Fibroblast of gingiva (primary cell): ENCODE measurements around the gene CCDC9.
"Not testable (repeated sequence)": the region's sequence is repeated elsewhere in the genome, so short reads cannot be mapped to it uniquely, and the experiment has no call there.

ENCODE experiments used
- DNase-seq: peaks from one replicate; pipeline ENCODE4 v3.0.0-alpha.2; 2011; ENCODE audit warnings: low read depth

Gene CCDC9

DNA sequence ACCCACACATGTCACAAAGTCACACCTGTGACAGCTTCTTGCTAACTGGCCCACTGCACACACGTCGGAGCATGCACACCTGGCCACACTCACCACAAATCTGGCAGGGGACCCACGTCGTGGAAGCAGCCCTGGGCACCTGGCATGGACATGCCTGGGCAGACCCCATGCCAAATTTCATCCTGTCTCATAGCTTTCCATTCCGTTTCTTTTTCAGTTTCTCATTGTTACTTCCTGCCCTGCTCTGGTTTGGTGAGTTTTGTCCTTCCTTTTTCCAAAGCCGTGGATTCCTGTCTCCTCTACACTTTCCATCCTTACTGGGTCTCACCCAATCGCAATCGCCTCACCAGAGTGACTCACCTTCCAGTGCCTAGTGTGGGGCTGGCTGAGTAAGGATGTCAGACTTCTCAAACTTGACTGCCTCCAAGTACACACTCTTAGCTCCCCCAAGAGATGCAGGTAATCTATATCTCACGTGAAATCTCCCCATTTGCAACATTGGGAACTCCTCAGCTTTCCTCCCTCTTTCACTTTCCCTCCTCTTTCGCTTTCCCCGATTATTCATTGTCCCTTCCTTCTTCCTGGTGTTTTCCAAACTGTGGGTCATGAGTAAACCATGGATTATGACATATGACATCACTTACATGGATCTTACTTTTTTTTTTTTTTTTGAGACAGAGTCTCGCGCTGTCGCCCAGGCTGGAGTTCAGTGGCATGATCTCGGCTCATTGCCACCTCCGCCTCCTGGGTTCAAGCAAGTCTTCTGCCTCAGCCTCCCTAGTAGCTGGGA, 23.7 kb upstream of the CCDC9 start:
- peak; percentile 67 for DNase-seq

DNA sequence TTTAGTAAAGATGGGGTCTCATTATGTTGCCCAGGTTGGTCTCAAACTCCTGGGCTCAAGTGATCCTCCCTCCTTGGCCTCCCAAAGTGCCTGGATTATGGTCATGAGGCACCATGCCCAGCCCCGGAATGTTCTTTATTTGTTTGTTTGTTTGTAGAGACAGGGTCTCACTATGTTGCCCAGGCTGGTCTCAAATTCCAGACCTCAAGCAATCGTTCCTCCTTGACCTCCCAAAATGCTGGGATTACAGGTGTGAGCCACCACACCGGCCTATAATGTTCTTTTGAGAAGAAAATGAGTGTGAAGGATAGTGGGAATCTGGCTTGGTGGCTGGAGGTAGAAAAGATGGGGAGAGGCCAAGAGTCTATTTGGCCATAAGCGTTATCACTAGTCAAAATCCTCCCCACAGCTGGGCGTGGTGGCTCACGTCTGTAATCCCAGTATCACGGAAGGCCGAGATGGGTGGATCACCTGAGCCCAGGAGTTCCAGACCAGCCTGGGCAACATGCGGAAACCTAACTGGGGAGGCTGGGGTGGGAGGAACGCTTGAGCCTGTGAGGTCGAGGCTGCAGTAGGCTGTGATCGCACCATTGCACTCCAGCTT, 20.2 kb upstream of the CCDC9 start:
- DNase-seq = no peak

DNA sequence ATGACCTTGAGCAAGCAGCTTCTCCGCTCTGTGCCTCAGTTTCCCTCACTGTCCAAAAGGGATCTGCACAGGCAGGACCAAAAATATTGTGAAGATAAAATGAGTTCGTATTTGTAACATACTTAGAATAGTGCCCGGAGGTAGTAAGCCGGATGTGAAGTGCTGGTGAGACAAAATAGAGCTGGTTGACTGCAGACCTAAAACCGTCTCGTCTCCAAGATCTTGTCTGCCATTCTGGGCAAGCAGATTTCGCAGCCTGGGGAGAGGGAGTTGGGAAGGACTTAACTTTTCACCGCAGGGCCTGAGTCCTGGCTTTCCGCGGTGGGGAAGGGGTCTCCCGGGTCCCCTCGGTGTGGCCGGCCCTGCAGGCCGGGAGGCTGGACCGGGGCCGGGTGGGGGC, 17.2 kb upstream of the CCDC9 start:
- DNase-seq = no peak

DNA sequence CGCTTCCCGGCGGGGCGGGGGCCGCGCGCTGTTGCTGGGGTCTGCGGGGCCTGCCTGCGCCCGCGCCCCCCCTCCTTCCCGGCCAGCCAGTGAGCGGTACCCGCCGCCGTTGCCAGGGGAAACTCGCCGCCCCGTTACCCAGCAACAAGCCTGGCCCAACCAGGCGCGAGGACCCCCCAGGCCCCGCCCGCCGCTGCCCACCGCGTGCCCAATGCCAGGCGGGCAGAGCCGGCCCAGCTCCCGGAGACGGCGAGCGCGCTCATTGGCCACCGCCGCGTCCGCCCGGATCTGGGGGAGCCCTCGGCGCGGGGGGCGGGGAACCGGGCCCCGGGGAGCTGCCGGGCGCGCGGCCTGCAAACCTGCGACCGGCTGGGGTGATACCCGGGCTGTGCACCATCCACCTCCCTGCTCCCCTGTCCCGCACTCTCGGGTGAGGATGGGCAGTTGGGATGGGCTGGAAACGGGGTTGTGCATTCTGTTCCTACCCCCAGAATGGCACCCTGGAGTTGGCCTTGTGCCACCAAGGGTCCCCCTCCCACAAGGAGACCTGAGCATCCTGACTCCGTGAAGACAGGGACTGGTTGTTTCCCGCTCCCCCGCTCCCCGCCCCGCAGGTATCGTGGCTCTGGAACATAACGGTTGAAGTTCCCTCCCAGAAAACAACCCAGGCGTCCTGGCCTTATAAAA, 16.6 kb upstream of the CCDC9 start:
- peak; percentile 65 for DNase-seq

DNA sequence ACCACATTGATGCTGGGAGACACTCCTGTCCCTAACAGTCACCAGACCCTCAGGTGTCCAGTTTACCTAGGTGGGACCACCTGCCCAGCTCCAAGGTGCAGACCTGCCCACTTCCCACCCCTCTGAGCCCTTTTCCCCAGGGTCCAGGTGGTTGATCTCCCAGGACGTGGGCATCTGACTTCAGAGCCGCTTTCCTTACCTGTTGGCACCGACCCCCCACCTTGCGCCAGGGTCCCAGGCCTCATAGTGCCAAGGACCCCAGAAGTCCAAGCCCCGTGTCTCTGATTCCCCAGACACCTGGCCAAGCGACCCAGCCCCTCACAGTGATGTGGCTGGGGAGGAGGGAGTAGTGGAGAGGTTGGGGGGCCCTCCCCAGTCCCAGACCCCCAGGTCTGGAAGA, 15.8 kb upstream of the CCDC9 start:
- no peak for DNase-seq

DNA sequence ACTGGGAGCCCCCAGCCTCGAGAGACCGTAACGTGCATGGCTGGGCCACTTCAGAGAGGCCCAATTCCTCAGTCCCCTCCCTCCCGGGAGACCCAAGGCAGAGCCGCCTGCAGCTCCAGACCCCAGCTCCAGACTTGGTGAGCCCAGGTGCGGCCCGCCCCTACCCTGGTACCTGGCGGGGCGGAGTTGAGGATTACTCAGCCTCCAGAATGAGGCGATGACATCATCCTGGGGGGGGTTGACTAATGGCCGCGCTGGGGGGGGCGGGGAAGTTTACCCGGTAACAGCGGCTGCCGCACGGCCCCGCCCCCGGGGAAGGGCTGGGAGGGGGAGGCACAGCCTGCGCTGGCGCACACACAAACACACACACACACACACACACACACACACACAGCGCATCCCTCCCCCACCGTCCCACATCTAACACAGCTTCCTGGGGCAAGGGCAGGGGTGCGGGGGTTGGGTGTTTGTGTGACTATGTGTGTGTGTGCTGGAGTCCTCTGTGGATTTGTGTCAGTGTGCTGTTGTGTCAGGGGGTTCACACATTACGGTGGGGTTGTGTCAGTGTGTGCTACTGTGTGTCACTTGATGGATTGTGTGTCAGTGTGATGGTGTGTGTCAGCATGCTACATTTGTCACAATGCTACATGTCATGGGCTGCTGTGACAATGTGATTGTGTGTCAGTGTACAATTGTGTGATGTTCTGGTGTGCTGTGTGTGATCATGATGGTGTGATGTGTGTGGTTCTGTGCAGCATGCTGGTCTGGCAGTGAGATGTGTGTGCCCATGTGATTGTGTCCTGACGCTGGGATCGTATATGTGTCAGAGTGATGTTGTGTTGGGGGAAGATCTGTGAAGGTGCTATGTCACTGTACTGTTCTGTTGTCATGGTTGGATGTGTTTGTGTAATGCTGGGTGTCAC, 15.1 kb upstream of the CCDC9 start:
- DNase-seq = peak; percentile 56

DNA sequence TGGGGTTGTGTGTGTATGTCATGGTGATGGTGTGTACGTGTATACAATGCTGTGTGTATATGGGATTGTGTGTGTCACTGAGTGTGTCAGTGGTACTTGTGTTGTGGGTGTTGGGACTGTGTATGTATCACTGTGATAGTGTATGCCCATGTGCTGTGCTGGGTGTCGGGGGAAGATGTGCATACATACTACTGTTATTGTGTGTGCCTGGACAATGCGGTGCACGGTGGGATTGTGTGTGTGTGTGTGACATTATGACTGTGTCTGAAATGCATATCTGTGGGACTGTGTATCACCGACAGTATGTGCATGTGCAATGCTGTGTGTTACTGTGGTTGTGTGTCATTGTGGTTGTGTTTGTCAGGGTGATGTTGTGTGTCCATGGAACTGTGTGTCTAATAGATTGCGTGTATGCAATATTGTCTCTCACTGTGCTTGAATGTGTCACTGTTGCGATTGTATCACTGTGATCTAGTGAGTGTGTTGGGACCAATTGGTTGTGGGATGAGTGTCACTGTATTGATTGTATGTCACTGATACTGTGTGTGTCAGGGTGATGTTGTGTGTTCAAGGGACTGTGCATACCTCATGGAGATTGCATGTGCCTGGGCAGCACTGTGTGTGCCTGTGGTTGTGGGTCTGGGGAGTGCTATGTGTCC, 14.3 kb upstream of the CCDC9 start:
- no peak for DNase-seq

DNA sequence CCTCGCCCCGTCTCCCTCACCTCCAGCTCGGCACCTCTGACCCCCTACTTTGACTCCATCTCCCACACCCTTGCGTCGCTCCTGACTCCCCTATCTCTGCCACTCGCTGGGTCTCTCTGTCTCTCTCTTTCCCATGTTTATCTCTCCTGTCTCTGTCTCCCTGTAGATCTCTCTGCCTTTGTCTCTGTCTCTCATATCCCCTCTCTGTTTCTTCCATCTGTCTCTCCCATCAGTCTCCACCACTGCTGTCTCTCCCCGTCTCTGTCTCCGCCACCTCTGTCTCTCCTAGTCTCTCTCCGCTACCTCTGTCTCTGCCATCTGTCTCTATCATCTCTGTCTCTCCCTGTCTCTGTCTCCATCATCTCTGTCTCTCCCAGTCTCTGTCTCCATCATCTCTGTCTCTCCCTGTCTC, 13.0 kb upstream of the CCDC9 start:
- no peak for DNase-seq

DNA sequence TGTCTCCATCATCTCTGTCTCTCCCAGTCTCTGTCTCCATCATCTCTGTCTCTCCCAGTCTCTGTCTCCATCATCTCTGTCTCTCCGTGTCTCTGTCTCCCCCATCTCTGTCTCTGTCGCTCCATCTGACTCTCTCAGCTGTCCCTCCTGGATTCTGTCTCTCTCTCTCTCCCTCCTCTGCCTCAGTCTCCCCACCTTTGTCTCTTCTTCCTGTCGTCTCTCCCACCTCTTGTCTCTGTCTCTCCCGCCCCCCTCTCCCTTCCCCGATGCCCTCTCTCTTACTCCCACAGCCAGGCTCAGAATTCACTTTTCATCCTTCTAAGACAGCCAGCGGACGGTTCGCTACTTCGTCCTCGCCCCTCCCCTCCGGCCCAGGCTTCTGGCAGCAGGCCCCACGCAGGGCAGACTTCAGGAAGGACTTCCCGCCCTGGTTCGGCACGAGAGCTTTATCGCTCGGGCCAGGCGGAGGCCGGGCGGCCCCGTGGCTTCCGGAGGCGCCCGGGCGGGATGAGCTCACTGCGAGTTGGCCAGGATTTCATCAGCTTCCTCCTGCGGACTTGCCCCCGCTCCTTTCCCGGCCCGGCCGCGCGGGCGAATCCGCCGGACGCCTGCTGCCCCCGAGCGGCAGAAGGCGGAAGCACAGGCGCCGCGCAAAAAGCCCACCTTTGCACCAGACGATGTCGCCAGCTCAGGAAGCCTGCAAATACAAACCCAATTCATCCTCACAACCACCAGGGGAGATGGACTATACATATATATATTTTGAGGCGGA, 12.4 kb upstream of the CCDC9 start:
- DNase-seq = peak; percentile 97

DNA sequence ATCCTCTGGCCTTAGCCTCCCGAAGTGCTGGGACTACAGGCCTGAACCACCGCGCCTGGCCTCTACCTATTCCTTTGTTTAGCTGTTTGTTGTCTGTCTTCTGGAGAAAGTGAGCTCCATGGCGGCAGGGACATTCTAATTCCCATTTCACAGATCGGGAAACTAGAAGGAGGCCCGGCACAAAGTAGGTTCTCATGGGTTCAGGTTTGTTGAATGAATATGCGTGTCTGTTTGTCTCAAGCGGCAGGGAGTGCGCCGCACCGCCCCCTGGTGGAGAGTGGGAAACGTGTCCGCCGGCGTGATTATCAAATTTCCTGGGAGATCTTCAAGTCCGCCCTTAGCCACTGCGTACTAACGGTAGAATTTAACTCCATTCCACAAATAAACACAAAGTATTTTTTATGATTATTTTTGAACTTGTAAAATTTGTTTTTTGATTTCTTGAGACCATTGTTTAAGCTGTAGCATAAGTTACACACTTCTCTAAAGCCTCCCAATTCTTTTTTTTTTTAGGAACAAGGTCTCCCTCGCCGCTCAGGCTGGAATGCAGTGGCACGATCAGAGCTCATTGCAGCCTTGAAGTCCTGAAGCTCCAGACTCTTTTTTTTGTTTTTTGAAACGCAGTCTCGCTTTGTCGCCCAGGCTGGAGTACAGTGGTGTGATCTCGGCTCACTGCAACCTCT, 8.9 kb upstream of the CCDC9 start:
- peak; percentile 67 for DNase-seq

DNA sequence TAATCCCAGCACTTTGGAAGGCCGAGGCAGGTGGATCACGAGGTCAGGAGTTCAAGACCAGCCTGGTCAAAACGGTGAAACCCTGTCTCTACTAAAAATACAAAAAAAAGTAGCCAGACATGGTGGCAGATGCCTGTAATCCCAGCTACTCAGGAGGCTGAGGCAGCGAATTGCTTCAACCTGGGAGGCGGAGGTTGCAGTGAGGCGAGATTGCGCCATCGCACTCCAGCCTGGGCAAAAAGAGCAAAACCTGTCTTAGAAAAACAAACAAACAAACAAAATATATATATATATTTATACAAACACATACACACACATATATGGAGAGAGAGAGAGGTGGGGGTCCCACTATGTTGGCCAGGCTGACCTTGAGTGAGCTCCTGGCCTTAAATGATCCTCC, 3.3 kb upstream of the CCDC9 start:
- DNase-seq = not testable (repeated sequence)

DNA sequence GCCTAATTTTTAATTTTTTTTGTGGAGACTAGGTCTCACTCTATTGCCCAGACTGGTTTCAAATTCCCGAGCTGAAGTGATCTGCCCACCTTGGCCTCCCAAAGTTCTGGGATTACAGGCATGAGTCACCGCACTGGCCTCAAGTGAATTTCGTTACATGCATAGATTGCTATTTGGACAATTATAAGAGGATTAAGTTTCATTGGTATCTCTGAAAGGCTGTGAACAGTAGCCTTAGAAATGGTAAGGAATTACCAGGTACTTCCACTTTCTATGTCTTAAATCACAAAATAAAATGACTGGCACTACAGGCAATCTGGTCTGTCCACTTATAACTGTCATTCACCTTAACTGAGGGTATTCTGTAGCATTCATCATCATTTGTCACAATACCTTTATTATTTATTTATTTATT, 2.9 kb upstream of the CCDC9 start:
- peak; percentile 75 for DNase-seq

DNA sequence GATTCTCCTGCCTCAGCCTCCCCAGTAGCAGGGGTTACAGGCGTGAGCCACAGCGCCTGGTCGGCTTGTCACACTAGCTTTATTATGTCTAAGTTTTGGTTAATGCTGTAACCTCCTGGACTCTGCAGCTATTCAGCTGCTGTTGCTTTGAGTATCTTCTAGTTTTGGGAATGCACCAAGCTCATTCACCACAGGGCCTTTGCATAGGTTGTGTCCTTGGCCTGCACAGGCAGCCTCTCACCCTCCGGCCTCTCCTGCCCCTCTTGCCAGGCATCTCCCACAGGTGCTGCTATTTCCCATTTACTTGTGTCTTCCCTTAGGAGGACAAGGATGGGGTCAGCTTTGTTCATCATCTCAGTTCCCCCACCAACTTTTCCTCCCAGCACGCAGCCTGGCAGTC, 2.4 kb upstream of the CCDC9 start:
- DNase-seq = no peak

DNA sequence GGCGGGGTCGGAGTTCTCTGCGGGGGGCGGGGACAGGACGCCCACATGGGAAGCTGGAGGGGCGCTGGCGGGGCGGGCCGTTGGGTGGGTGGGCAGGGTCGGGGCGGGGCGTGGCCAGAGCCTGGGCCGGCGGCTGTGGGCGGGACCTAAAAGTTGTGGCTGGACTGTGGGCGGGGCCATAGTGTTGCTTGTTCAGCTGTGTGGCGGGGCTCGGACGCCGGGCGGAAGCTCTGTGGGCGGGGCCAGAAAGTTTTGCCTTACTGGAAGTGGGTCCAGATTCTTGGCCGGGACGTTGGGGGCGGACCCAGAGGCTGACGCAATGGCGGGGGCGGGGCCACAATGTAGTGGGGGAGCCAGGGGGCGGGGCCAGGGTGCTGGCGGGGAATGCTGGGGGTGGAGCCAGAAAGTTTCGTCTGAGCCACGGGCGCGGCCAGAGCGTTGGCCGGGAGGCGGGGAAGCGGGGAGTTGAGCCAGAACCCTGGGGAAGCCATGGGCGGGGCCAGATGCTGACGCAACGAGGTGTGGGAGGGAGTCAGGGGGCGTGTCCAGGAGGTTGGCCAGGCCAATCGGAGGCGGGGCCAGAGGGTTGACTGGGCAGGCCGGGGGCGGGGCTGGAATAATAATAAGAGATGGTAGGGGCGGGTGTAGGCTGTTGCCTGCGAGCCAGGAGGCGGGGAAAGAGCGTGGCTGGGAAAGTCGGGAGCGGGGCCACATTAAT, 527 bp downstream of the CCDC9 start:
- peak; percentile 98 for DNase-seq

DNA sequence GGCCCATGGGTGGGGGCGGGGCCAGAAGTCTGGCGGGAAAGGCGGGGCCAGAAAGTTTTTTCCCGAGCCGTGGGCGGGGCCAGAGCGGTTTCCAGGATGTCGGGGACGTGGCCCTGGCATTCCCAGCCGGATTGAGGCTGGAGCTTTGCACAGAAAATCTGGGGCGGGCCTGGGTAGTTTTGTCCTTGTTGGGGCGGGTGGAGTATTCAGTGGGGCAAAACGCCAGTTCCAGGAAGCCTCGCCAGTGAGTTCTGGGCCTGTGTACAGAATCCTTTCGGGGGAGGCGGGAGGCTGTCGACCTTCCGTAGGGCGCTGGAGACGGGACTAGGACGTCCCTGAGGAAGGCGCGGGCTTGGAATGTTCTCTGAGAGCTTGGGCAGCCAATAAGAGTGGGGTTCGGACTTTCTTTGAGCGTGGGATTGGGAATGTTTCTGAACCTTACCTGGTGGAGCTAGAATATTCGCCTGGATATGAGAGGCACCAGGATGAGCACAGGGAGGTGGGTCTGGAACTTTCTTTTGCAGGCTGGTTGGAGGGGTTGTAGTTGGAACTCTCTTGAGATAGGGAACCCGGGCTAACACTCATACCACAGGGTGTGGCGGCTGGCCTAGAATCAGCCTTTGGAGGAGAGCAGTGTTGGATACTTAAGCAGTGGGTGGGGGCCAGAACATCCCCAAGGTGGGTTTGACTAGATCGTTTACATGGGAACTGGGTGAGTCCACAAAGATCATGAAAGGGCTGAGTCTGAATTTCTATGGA, 1.3 kb downstream of the CCDC9 start:
- no peak for DNase-seq

DNA sequence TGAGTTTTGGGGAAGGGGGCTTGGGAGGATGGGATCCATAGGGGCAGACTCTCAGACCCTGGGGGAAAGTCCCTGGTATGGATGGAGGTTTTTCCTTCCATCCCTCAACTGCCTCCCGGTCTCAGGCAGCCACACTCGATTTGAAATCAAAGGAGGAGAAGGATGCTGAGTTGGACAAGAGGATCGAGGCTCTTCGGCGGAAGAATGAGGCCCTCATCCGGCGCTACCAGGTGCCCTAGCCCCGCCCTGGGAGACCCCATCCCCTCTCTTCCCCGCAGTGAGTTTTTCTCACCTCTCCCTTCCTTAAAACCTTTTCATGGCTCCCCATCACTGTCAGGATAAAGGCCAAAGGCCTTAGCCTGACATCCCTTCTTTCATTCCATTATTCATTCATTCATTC, 2.1 kb downstream of the CCDC9 start:
- DNase-seq = no peak

DNA sequence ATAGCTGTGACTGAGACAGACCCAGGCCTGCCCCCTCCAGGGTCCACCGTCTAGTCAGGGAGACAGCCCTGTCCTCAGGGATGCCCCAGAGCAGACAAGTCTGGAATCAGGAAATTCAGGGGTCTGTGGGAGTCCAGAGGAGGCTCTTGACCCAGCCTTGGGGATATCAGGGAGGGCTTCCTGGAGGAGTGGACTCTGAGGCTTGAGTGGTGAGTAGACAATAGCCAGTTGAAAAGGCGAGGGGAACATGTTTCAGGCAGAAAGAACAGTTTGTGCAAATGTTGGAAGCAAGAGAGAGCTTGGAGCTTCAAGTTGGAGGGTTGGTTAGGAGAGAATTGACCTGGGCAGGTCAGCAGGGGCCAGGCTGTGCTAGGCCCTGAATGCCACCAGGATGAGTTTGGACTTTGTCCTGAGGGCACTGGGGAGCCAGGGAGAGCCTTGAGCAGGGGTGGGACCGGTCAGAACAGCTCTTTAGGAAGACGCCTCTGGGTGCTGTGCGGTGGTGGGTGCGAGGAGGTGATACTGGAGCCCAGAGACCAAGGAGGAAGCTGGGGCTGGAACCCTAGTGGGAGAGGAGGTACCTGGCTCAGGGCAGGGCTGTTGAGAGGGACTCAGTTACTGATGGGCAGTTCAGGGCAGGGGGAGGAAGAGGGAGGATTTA, 2.7 kb downstream of the CCDC9 start:
- DNase-seq = no peak

DNA sequence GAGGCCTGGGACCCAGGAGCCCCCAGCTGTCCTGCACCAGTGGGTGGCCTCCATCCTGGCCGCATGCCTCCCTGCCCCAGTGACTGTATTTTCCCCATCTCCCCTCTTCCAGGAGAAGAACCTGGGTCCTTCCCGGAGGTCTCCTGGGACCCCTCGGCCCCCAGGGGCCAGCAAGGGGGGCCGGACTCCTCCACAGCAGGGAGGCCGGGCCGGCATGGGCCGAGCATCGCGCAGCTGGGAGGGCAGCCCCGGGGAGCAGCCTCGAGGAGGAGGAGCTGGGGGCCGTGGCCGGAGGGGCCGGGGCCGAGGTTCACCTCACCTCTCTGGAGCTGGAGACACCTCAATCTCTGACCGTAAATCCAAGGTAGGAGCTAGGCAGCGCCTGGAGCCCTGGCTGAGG, 4.2 kb downstream of the CCDC9 start:
- no peak for DNase-seq
